Measurements from ENCODE around the gene USP37. TPM values are rescaled to one million over a fixed set of nuclear protein-coding genes. Genes with fewer than 3 reads are reported as not detected.

USP37 gene
- polyA plus RNA-seq, 1 of the 3 experiments (the other 2 are of a cell fraction): 0.95 TPM

DNA sequence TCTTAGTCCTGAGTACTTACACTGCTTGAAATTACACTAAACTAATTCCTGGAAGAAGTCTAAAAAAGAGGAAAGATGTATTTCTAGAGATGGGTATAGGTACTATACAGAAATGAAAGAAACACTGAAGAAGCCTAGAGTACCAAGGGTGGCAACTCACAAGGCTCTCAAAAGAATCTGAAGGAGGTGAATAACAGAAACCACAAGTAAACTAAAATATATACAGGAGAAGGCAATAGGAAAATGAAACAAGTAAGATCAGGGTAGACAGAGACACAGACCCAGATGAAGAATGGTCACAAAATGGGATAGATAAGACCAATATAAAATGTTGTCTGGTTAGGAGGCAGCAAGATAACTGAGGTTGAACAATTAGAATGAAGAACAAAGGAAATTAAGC is 59.9 kb downstream of the USP37 start:
- H3K27ac ChIP-seq (ENCODE audit: low read depth in 2 of 2, low read length in 1 of 2): no peak overlapping the region
- H2AFZ ChIP-seq (ENCODE audit: low read depth): no peak overlapping the region
- H3K4me1 ChIP-seq (ENCODE audit: control insufficient read depth in 1 of 2, insufficient read depth in 2 of 2, low read depth in 1 of 2, low read length in 1 of 2): no peaks in the 10 kb centered on the region
- POLR2A ChIA-PET: no interaction called here
- CTCF ChIA-PET: no interaction called here
- TF ChIP-seq ELF1 (IDR thresholded peaks at IDR 0.05) (no peak), NFIC (IDR thresholded peaks at IDR 0.05; ENCODE audit: borderline replicate concordance) (no peak), NRF1 (IDR thresholded peaks at IDR 0.05; ENCODE audit: low read depth, low read length) (no peak), SMC3 (IDR thresholded peaks at IDR 0.05; ENCODE audit: low read depth, low read length) (no peak), POLR2AphosphoS5 (IDR thresholded peaks at IDR 0.05; ENCODE audit: low read depth, low read length) (no peak), RFX5 (IDR thresholded peaks at IDR 0.05; ENCODE audit: low read length) (no peak), TAF1 (IDR thresholded peaks at IDR 0.05; ENCODE audit: borderline replicate concordance, low read depth, low read length) (no peak), JUND (IDR thresholded peaks at IDR 0.05) (no peak), FOXJ3 (CRISPR knock-in tag; IDR thresholded peaks at IDR 0.05) (no peak), SIN3A (IDR thresholded peaks at IDR 0.05; ENCODE audit: borderline replicate concordance, low read depth, low read length) (no peak), RCOR1 (IDR thresholded peaks at IDR 0.05; ENCODE audit: low read length) (no peak), FOXM1 (IDR thresholded peaks at IDR 0.05; ENCODE audit: low read depth) (no peak), MXI1 (IDR thresholded peaks at IDR 0.05; ENCODE audit: low read depth, low read length) (no peak), GABPA (IDR thresholded peaks at IDR 0.05; ENCODE audit: low read depth) (no peak), EP300 (IDR thresholded peaks at IDR 0.05; ENCODE audit: borderline replicate concordance in 1 of 2, low read depth in 1 of 2, low read length in 1 of 2) (no peak), TCF12 (IDR thresholded peaks at IDR 0.05) (no peak)
- TF ChIP-seq, protein P1, sequence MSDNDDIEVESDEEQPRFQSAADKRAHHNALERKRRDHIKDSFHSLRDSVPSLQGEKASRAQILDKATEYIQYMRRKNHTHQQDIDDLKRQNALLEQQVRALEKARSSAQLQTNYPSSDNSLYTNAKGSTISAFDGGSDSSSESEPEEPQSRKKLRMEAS (IDR thresholded peaks at IDR 0.05; ENCODE audit: low read depth): no peak
- TF ChIP-seq, protein P2, sequence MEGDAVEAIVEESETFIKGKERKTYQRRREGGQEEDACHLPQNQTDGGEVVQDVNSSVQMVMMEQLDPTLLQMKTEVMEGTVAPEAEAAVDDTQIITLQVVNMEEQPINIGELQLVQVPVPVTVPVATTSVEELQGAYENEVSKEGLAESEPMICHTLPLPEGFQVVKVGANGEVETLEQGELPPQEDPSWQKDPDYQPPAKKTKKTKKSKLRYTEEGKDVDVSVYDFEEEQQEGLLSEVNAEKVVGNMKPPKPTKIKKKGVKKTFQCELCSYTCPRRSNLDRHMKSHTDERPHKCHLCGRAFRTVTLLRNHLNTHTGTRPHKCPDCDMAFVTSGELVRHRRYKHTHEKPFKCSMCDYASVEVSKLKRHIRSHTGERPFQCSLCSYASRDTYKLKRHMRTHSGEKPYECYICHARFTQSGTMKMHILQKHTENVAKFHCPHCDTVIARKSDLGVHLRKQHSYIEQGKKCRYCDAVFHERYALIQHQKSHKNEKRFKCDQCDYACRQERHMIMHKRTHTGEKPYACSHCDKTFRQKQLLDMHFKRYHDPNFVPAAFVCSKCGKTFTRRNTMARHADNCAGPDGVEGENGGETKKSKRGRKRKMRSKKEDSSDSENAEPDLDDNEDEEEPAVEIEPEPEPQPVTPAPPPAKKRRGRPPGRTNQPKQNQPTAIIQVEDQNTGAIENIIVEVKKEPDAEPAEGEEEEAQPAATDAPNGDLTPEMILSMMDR (IDR thresholded peaks at IDR 0.05): no peak
- no peaks in the 10 kb centered on the region for H3K27me3 ChIP-seq (ENCODE audit: insufficient read depth)
- H4K20me1 ChIP-seq (ENCODE audit: insufficient read depth): no peaks in the 10 kb centered on the region
- H3K4me3 ChIP-seq (ENCODE audit: low read depth in 2 of 2, low read length in 1 of 2): no peak overlapping the region
- H3K9ac ChIP-seq: no peak overlapping the region
- H3K4me2 ChIP-seq: no peak overlapping the region
- no peaks in the 10 kb centered on the region for H3K9me3 ChIP-seq
- H3K79me2 ChIP-seq (ENCODE audit: insufficient read depth): peaks cover 3% of the 10 kb centered on the region; the same call in 1 of the 2 replicates
- H3K9me2 ChIP-seq: no peaks in the 10 kb centered on the region
- no peak for DNase-seq
- H3F3A ChIP-seq (replicated peaks; ENCODE audit: insufficient read depth): no peaks in the 10 kb centered on the region
- peaks cover 0 to 28% of the 10 kb centered on the region in 2 experiments for H3K36me3 ChIP-seq (replicated peaks in 1 of 2; ENCODE audit: control insufficient read depth in 1 of 2, insufficient read depth in 2 of 2, low read length in 1 of 2)

DNA sequence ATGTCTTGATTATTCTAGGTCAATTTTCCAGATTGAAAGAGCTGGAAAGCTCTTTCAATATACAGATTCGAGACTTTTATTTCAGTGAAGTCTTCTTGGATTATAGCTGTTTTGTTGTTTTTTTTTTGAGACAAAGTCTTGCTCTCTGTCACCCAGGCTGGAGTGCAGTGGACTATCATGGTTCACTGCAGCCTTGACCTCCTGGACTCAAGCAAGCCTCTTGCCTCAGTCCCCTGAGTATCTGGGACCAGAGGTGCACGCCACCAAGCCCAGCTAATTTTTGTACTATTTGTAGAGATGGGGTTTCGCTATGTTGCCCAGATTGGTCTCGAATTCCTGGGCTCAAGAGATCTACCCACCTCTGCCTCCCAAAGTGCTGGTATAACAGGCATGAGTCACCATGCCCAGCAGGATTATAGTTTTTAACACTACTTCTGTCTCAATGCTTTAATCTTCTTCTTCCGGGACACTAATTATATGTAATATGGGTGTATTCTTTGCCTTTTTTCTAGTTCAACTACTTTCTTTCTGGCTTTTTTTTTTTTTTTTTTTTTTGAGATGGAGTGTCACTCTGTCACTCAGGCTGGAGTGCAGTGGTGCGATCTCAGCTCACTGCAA is 62.3 kb downstream of the USP37 start:
- H3K4me3 ChIP-seq (ENCODE audit: low read depth in 2 of 2, low read length in 1 of 2): no peak overlapping the region
- H3K79me2 ChIP-seq (ENCODE audit: insufficient read depth): no peaks in the 10 kb centered on the region
- no peaks in the 10 kb centered on the region for H4K20me1 ChIP-seq (ENCODE audit: insufficient read depth)
- no peaks in the 10 kb centered on the region for H3K9me2 ChIP-seq
- H3K27me3 ChIP-seq (ENCODE audit: insufficient read depth): no peaks in the 10 kb centered on the region
- CTCF ChIA-PET: interaction anchor here (0.9 kb wide), 1 partner anchor 11 kb away, joined by 3 read pairs; no protein-coding TSS in a partner anchor
- H3K4me2 ChIP-seq: no peak overlapping the region
- peaks cover 8% of the 10 kb centered on the region for H3F3A ChIP-seq (replicated peaks; ENCODE audit: insufficient read depth)
- no peak overlapping the region for H3K9ac ChIP-seq
- no peaks in the 10 kb centered on the region for H3K9me3 ChIP-seq
- peaks cover 0 to 23% of the 10 kb centered on the region in 2 experiments for H3K36me3 ChIP-seq (replicated peaks in 1 of 2; ENCODE audit: control insufficient read depth in 1 of 2, insufficient read depth in 2 of 2, low read length in 1 of 2)
- WGBS (ENCODE audit: low lambda C conversion rate): 99% methylated on average over 4 of the region's 6 CpGs
- no peak overlapping the region for H3K27ac ChIP-seq (ENCODE audit: low read depth in 2 of 2, low read length in 1 of 2)
- DNase-seq: no peak
- POLR2A ChIA-PET: no interaction called here
- H2AFZ ChIP-seq (ENCODE audit: low read depth): no peak overlapping the region
- H3K4me1 ChIP-seq (ENCODE audit: control insufficient read depth in 1 of 2, insufficient read depth in 2 of 2, low read depth in 1 of 2, low read length in 1 of 2): peaks cover 0 to 8% of the 10 kb centered on the region in 2 experiments; a peak in 2 of 4 replicates
- TF ChIP-seq, protein P3, sequence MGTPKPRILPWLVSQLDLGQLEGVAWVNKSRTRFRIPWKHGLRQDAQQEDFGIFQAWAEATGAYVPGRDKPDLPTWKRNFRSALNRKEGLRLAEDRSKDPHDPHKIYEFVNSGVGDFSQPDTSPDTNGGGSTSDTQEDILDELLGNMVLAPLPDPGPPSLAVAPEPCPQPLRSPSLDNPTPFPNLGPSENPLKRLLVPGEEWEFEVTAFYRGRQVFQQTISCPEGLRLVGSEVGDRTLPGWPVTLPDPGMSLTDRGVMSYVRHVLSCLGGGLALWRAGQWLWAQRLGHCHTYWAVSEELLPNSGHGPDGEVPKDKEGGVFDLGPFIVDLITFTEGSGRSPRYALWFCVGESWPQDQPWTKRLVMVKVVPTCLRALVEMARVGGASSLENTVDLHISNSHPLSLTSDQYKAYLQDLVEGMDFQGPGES (IDR thresholded peaks at IDR 0.05; ENCODE audit: low read depth, low read length): no peak
- TF ChIP-seq, protein P2 (IDR thresholded peaks at IDR 0.05): no peak
- TF ChIP-seq JUND (IDR thresholded peaks at IDR 0.05) (no peak), YY1 (IDR thresholded peaks at IDR 0.05; ENCODE audit: low read depth) (no peak)
- TF ChIP-seq, protein P4, sequence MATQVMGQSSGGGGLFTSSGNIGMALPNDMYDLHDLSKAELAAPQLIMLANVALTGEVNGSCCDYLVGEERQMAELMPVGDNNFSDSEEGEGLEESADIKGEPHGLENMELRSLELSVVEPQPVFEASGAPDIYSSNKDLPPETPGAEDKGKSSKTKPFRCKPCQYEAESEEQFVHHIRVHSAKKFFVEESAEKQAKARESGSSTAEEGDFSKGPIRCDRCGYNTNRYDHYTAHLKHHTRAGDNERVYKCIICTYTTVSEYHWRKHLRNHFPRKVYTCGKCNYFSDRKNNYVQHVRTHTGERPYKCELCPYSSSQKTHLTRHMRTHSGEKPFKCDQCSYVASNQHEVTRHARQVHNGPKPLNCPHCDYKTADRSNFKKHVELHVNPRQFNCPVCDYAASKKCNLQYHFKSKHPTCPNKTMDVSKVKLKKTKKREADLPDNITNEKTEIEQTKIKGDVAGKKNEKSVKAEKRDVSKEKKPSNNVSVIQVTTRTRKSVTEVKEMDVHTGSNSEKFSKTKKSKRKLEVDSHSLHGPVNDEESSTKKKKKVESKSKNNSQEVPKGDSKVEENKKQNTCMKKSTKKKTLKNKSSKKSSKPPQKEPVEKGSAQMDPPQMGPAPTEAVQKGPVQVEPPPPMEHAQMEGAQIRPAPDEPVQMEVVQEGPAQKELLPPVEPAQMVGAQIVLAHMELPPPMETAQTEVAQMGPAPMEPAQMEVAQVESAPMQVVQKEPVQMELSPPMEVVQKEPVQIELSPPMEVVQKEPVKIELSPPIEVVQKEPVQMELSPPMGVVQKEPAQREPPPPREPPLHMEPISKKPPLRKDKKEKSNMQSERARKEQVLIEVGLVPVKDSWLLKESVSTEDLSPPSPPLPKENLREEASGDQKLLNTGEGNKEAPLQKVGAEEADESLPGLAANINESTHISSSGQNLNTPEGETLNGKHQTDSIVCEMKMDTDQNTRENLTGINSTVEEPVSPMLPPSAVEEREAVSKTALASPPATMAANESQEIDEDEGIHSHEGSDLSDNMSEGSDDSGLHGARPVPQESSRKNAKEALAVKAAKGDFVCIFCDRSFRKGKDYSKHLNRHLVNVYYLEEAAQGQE (IDR thresholded peaks at IDR 0.05; ENCODE audit: low read depth, low read length): no peak
